Esophagus (tissue), 2 donors: ENCODE measurements around the gene UBE2E1. TPM values are rescaled to one million over a fixed set of nuclear protein-coding genes. Genes with fewer than 3 reads are reported as not detected.
A peak's percentile ranks its signal among the peaks of the same experiment; 100 is the strongest.

Source experiments
- H3K27ac ChIP-seq, 2 donors: one replicate each; pipeline ENCODE4 v1.5.1; 2013; ENCODE audit warnings: low read depth in 2 of 2, mild to moderate bottlenecking in 2 of 2, inconsistent platforms in 1 of 2, low read length in 1 of 2, moderate library complexity in 1 of 2
- H3K27me3 ChIP-seq, 2 donors: one replicate each; pipeline ENCODE4 v1.6.1; 2013; ENCODE audit warnings: low read length in 2 of 2, control low read depth in 1 of 2, mild to moderate bottlenecking in 1 of 2; ENCODE audit not compliant: insufficient read depth in 2 of 2, control insufficient read depth in 1 of 2
- H3K36me3 ChIP-seq, 2 donors: one replicate each; pipeline ENCODE4 v1.6.1; 2013; ENCODE audit warnings: low read length in 1 of 2; ENCODE audit not compliant: control insufficient read depth in 2 of 2, insufficient read depth in 2 of 2
- H3K4me1 ChIP-seq, 2 donors: one replicate each; pipeline ENCODE4 v1.6.1; 2013; ENCODE audit warnings: low read length in 1 of 2; ENCODE audit not compliant: control insufficient read depth in 2 of 2, insufficient read depth in 2 of 2
- H3K4me3 ChIP-seq, 2 donors: one replicate each; pipeline ENCODE4 v1.5.1; 2013; ENCODE audit warnings: low read length in 2 of 2, mild to moderate bottlenecking in 2 of 2, low read depth in 1 of 2, moderate library complexity in 1 of 2
- H3K9me3 ChIP-seq, 2 donors: one replicate each; pipeline ENCODE4 v1.6.1; 2013; ENCODE audit warnings: mild to moderate bottlenecking in 2 of 2, low read depth in 1 of 2, low read length in 1 of 2, moderate library complexity in 1 of 2; ENCODE audit not compliant: control insufficient read depth in 2 of 2, insufficient read depth in 1 of 2
- WGBS, 2 donors: extraction: QIAGEN DNeasy Blood & Tissue Kit; methylation state at CpG; one replicate each; pipeline ENCODE4 v1.1.7; 2013; 5-methylcytosine and 5-hydroxymethylcytosine counted together
- polyA plus RNA-seq, 2 donors: library from polyadenylated mRNA; stranded (reverse); fragments of 200-250 nt; gene quantifications; one replicate each; pipeline ENCODE4 v1.2.3, GENCODE V29; 2013
- donor health status: healthy with polysubstance abuse.
- donor health status: Bipolar disorder and iron deficiency.

The UBE2E1 gene
- polyA plus RNA-seq, 2 donors: 86.1 to 102 TPM

DNA sequence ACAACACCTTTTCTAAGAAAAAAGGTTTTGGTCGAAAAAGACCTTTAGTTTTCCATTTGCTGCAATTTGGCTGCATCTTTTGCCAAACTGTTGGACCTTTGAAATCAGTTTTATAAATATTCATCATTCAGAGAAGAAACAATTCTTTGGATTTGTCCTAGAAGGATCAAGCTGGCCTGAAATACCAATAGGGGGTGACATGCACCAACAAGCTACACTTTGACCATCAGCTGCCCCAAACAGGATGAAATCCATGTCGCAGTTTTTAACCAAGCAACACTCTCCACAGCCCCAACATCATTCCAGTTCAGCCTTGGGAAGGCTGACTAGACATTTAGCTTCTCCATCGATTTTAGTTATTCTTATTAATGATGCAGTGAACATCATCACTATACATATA lies 121.0 kb downstream of the UBE2E1 start:
- WGBS, 2 donors: 85 to 97% methylated on average over 3 of the region's 3 CpGs
- Histone ChIP-seq H3K9me3 (no peaks in the 10 kb centered on the region), H3K27me3 (no peaks in the 10 kb centered on the region), H3K4me3 (no peak overlapping the region), H3K4me1 (peaks cover 0 to 4% of the 10 kb centered on the region in 2 donors), H3K27ac (no peak overlapping the region), H3K36me3 (no peaks in the 10 kb centered on the region)

DNA sequence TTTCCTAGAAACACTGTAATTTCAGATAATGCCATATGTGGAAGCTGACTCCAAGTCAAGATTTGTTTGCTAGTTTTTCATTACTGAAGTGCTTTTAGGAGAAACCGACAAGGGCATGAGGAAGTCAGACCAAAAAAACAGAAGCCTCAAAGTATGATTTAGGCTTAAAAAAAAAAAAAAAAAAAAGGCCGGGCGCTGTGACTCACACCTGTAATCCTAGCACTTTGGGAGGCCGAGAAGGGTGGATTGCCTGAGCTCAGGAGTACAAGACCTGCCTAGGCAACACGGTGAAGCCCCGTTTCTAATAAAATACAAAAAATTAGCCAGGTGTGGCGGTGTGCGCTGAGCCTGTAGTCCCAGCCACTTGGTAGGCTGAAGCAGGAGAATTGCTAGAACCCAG lies 122.8 kb downstream of the UBE2E1 start:
- Histone ChIP-seq H3K9me3 (no peaks in the 10 kb centered on the region), H3K27me3 (no peaks in the 10 kb centered on the region), H3K4me1 (peaks cover 0 to 4% of the 10 kb centered on the region in 2 donors), H3K27ac (peak overlapping the region in 1 of 2 donors; percentile 7), H3K36me3 (no peaks in the 10 kb centered on the region), H3K4me3 (no peak overlapping the region)
- WGBS, 2 donors: 46 to 48% methylated on average over 8 of the region's 8 CpGs

GRCh38 chr3:23931597-23931996 lies 125.8 kb downstream of the UBE2E1 start:
- Histone ChIP-seq H3K4me1 (peaks cover 0 to 4% of the 10 kb centered on the region in 2 donors), H3K27me3 (no peaks in the 10 kb centered on the region), H3K36me3 (no peaks in the 10 kb centered on the region), H3K9me3 (no peaks in the 10 kb centered on the region), H3K27ac (no peak overlapping the region), H3K4me3 (no peak overlapping the region)
- WGBS, 2 donors: 78 to 86% methylated on average over 3 of the region's 3 CpGs

DNA sequence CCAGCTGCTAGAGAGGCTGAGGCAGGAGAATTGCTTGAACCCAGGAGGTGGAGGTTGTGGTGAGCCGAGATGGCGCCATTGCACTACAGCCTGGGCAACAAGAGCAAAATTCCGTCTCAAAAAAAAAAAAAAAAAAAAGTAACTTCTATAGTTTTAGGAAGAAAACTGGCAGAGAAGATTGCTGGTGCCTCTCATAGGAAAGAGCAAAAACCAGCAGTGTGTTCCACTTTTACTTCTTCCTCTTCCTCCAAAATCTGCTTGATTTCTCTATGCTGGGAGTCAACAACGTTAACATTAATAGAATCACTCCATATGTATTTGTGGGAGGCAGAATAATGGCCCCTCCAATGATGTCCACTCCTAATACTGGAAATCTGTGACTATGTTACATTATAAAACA lies 126.8 kb downstream of the UBE2E1 start:
- Histone ChIP-seq H3K27me3 (no peaks in the 10 kb centered on the region), H3K9me3 (no peaks in the 10 kb centered on the region), H3K27ac (no peak overlapping the region), H3K4me3 (no peak overlapping the region), H3K36me3 (no peaks in the 10 kb centered on the region), H3K4me1 (peaks cover 0 to 4% of the 10 kb centered on the region in 2 donors)
- 82 to 90% methylated on average over 4 of the region's 4 CpGs for whole genome bisulfite sequencing, 2 donors

- 67 to 69% methylated on average over 4 of the region's 4 CpGs for WGBS, 2 donors
Observed at GRCh38 chr3:23934253-23934652, 128.5 kb downstream of the UBE2E1 start.

GRCh38 chr3:23937296-23937695 lies 131.5 kb downstream of the UBE2E1 start:
- H3K27me3 ChIP-seq: no peaks in the 10 kb centered on the region
- no peak overlapping the region for H3K4me3 ChIP-seq
- 49 to 64% methylated on average over 1 of the region's 1 CpG for WGBS, 2 donors
- no peak overlapping the region for H3K27ac ChIP-seq
- H3K9me3 ChIP-seq: no peaks in the 10 kb centered on the region
- no peaks in the 10 kb centered on the region for H3K36me3 ChIP-seq
- no peaks in the 10 kb centered on the region for H3K4me1 ChIP-seq

More at GRCh38 chr3:23934253-23934652, 128.5 kb downstream of the UBE2E1 start:
- Histone ChIP-seq H3K4me1 (no peaks in the 10 kb centered on the region), H3K36me3 (no peaks in the 10 kb centered on the region), H3K27me3 (no peaks in the 10 kb centered on the region), H3K4me3 (no peak overlapping the region), H3K9me3 (no peaks in the 10 kb centered on the region), H3K27ac (no peak overlapping the region)

- no peaks in the 10 kb centered on the region for H3K9me3 ChIP-seq
Observed at GRCh38 chr3:23938688-23939087, 132.9 kb downstream of the UBE2E1 start.

GRCh38 chr3:23940775-23941174 lies 135.0 kb downstream of the UBE2E1 start:
- Histone ChIP-seq H3K27ac (no peak overlapping the region), H3K9me3 (no peaks in the 10 kb centered on the region), H3K36me3 (no peaks in the 10 kb centered on the region), H3K27me3 (no peaks in the 10 kb centered on the region), H3K4me1 (no peaks in the 10 kb centered on the region), H3K4me3 (no peak overlapping the region)
- 72 to 81% methylated on average over 5 of the region's 5 CpGs for WGBS, 2 donors

More at GRCh38 chr3:23938688-23939087, 132.9 kb downstream of the UBE2E1 start:
- Histone ChIP-seq H3K27me3 (no peaks in the 10 kb centered on the region), H3K36me3 (no peaks in the 10 kb centered on the region), H3K27ac (no peak overlapping the region), H3K4me1 (no peaks in the 10 kb centered on the region), H3K4me3 (no peak overlapping the region)

Other genes with a start within 250 kb of the UBE2E1 start
- 1 to 10 TPM; 4.9 to 5.4 TPM for gene NKIRAS1, start 111.0 kb downstream of the UBE2E1 start, polyA plus RNA-seq
- 1,000 to 10,000 TPM; 2,505 to 3,173 TPM for gene RPL15, start 111.2 kb downstream of the UBE2E1 start, polyA plus RNA-seq
- 1 to 10 TPM; 8.6 to 9.3 TPM for gene NR1D2, start 139.3 kb downstream of the UBE2E1 start, polyA plus RNA-seq